Endothelial cell of umbilical vein (primary cell): ENCODE data around the gene SLC46A2. TPM values are rescaled to one million over a fixed set of nuclear protein-coding genes. Genes with fewer than 3 reads are reported as not detected.

Source experiments
- BruUV-seq: library from RNA; stranded (reverse); fragments of 400-500 nt; replicated peaks from 2 replicates; lab custom pipeline; 2021; lab: Mats Ljungman, UMichigan
- CTCF ChIA-PET: fragments of 300-600, 350-600 bp; sonication (Branson Sonifier 250); formaldehyde crosslinking; loops from one replicate; lab custom pipeline; 2021; ENCODE audit warnings: antibody characterized with exemption, inconsistent platforms; lab: Charles Lee
- POLR2A ChIA-PET: fragments of 300-600, 350-600 bp; sonication (Branson Sonifier 250); formaldehyde crosslinking; loops from one replicate; lab custom pipeline; 2021; ENCODE audit warnings: antibody characterized with exemption, inconsistent platforms; lab: Charles Lee
- DNase-seq: peaks from one replicate; pipeline ENCODE4 v3.0.0-alpha.2; 2011; ENCODE audit warnings: low read depth, low spot score
- FAIRE-seq: peaks from 2 replicates; lab custom pipeline; 2011; peaks lifted over from hg19 to GRCh38; lab: Jason Lieb, UNC
- H2AFZ ChIP-seq: 2 replicates; pipeline ENCODE4 v1.6.0; 2012; ENCODE audit warnings: low read depth, low read length, control low read depth, inconsistent platforms
- H3K27ac ChIP-seq: 2 replicates; pipeline ENCODE4 v1.5.1; 2011; ENCODE audit warnings: low read depth, mild to moderate bottlenecking, control low read depth, low read length, moderate library complexity; ENCODE audit not compliant: insufficient read depth
- H3K27me3 ChIP-seq, 2 experiments: 2 replicates each; pipeline versions ENCODE4 v1.6.0 to v1.6.1; 2011; ENCODE audit warnings: low read length in 2 of 2, mixed read lengths in 1 of 2; ENCODE audit not compliant: control insufficient read depth in 2 of 2, insufficient read depth in 2 of 2
- H3K36me3 ChIP-seq, 2 experiments: 2 replicates in 1 of 2; 3 replicates in 1 of 2; pipeline ENCODE4 v1.5.1; 2011; ENCODE audit warnings: low read length in 2 of 2, mild to moderate bottlenecking in 1 of 2, moderate library complexity in 1 of 2; ENCODE audit not compliant: control insufficient read depth in 2 of 2, insufficient read depth in 2 of 2; ENCODE audit errors: extremely low read depth in 1 of 2
- H3K4me1 ChIP-seq: 3 replicates; pipeline ENCODE4 v1.5.1; 2011; ENCODE audit warnings: mild to moderate bottlenecking, low read length; ENCODE audit not compliant: control insufficient read depth, insufficient read depth; ENCODE audit errors: extremely low read depth
- H3K4me2 ChIP-seq: 2 replicates; pipeline ENCODE4 v1.6.1; 2011; ENCODE audit warnings: low read length, control low read depth, mixed read lengths; ENCODE audit not compliant: insufficient read depth
- H3K4me3 ChIP-seq, 3 experiments: fragments of 200-600 bp in 1 of 3; sonication (generic), shearing (Covaris generic) in 1 of 3; replicated peaks in 1 of 3; 2 replicates each; pipeline ENCODE4 v1.5.1; 2011 to 2016; ENCODE audit warnings: control low read depth in 3 of 3, low read length in 3 of 3, mild to moderate bottlenecking in 2 of 3, inconsistent platforms in 1 of 3, low read depth in 1 of 3, moderate library complexity in 1 of 3; ENCODE audit not compliant: insufficient read depth in 1 of 3
- H3K79me2 ChIP-seq: 2 replicates; pipeline ENCODE4 v1.6.0; 2012; ENCODE audit warnings: low read length, inconsistent platforms; ENCODE audit not compliant: control insufficient read depth, insufficient read depth
- H3K9ac ChIP-seq: replicated peaks from 2 replicates; pipeline ENCODE3; 2011; ENCODE audit warnings: low read length, control low read depth; ENCODE audit not compliant: insufficient read depth; ENCODE audit errors: extremely low read depth
- H3K9me1 ChIP-seq: replicated peaks from 3 replicates; pipeline ENCODE4 v1.6.0; 2011; ENCODE audit warnings: mild to moderate bottlenecking, low read length; ENCODE audit not compliant: control insufficient read depth, insufficient read depth; ENCODE audit errors: extremely low read depth
- H3K9me3 ChIP-seq: replicated peaks from 2 replicates; pipeline ENCODE4 v1.5.1; 2012; ENCODE audit warnings: low read length, inconsistent platforms; ENCODE audit not compliant: control insufficient read depth, insufficient read depth
- H4K20me1 ChIP-seq: replicated peaks from 2 replicates; pipeline ENCODE3; 2011; ENCODE audit warnings: mild to moderate bottlenecking, low read length; ENCODE audit not compliant: control insufficient read depth, insufficient read depth; ENCODE audit errors: extremely low read depth
- EZH2 ChIP-seq: IDR thresholded peaks from 2 replicates; pipeline ENCODE4 v1.6.1; 2012; ENCODE audit warnings: borderline replicate concordance, low read depth, mild to moderate bottlenecking, moderate library complexity, low read length, inconsistent platforms; ENCODE audit not compliant: severe bottlenecking
- FOS ChIP-seq: IDR thresholded peaks from 2 replicates; pipeline ENCODE4 v1.6.1; 2011; ENCODE audit warnings: mild to moderate bottlenecking, low read length, moderate library complexity, borderline replicate concordance; ENCODE audit not compliant: insufficient read depth
- GATA2 ChIP-seq: IDR thresholded peaks from 2 replicates; pipeline ENCODE4 v1.7.0; 2011; ENCODE audit warnings: low read depth, mild to moderate bottlenecking, moderate library complexity, mixed read lengths, low read length; ENCODE audit not compliant: insufficient read length, insufficient read depth
- JUN ChIP-seq: IDR thresholded peaks from 2 replicates; pipeline ENCODE4 v1.6.1; 2011; ENCODE audit warnings: borderline replicate concordance, low read depth; ENCODE audit not compliant: insufficient read length, insufficient read depth
- MYC ChIP-seq: IDR thresholded peaks from one replicate; pipeline ENCODE4 v1.6.1; 2011; ENCODE audit warnings: mild to moderate bottlenecking, low read depth, low read length
- POLR2A ChIP-seq: IDR thresholded peaks from 2 replicates; pipeline ENCODE4 v1.6.1; 2012; ENCODE audit warnings: low read depth, mild to moderate bottlenecking, control low read depth, low read length
- POLR2AphosphoS5 ChIP-seq: IDR thresholded peaks from 2 replicates; pipeline ENCODE4 v1.6.1; 2012; ENCODE audit warnings: low read depth, mild to moderate bottlenecking, control low read depth, low read length, moderate library complexity; ENCODE audit not compliant: insufficient read depth
- dilution Hi-C: fragments of 300-500 bp; cut with MboI; formaldehyde crosslinking; loops from one replicate; pipeline ENCODE4 v1.15.0; 2019; ENCODE audit warnings: low sequenced_read_pairs; ENCODE audit not compliant: extremely low pct_ligation_motif_present
- intact Hi-C: fragments of 100-400 bp; cut with micrococcal nuclease; formaldehyde crosslinking; loops from one replicate; pipeline ENCODE4 v1.10.0; 2022
- polyA plus RNA-seq, 4 experiments: library from polyadenylated mRNA; depleted of rRNA in 3 of 4; stranded (reverse) in 3 of 4; unstranded in 1 of 4; fragments of >200 nt; gene quantifications; 2 replicates each; pipeline versions ENCODE4 v1.2.1 to v1.2.3, GENCODE V29; 2011 to 2012; ENCODE audit warnings: missing spikeins in 1 of 4
- total RNA-seq: library from RNA; stranded (reverse); gene quantifications from 2 replicates; pipeline ENCODE4 v1.2.3, GENCODE V29; 2021
- TF ChIP-seq, protein P1 (sequence below): IDR thresholded peaks from 2 replicates; pipeline ENCODE4 v1.6.1; 2011; ENCODE audit not compliant: insufficient read depth, insufficient read length
- TF ChIP-seq, protein P2 (sequence below), 2 donors: IDR thresholded peaks; 1 replicate in 1 of 2; 2 replicates in 1 of 2; pipeline ENCODE4 v1.5.1; 2011; ENCODE audit warnings: low read length in 2 of 2, mild to moderate bottlenecking in 2 of 2, moderate library complexity in 2 of 2, control low read depth in 1 of 2, inconsistent platforms in 1 of 2, low read depth in 1 of 2; ENCODE audit not compliant: insufficient read depth in 1 of 2; ENCODE audit errors: extremely low read depth in 1 of 2

The SLC46A2 gene
- total and polyA plus RNA-seq, 2 donors (not counting 3 experiments of a cell fraction or from before 2014, with no cell fraction given) = not detected

DNA sequence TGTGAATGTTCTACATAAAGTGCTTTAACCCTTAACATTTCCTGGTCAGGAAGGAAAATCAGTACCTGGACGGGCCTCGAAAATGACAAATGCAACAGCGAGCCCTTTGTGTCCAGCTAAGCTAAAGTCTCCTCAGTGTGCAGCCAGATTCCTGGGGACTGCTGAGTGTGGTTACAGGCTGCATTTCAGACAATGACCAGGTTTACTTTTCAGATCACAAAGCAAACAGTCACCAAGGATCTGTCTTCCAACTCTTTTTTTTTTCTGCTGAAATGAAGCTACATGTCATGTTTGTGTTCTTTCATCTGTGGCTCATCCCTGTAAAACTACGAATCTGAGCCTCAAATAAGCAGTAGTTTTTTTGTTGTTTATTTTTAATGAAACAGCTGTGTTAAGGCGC lies 20.8 kb downstream of the SLC46A2 start:
- no peaks in the 10 kb centered on the region for H3K9me1 ChIP-seq
- H2AFZ ChIP-seq = no peak overlapping the region
- ChIA-PET CTCF (interaction anchor here (0.7 to 1.4 kb wide), 5 partner anchors 12 to 1212 kb away, joined by 3 to 4 read pairs (median 4); no protein-coding TSS in a partner anchor), POLR2A (no interaction called here)
- no peaks in the 10 kb centered on the region for H3K4me1 ChIP-seq
- H4K20me1 ChIP-seq = no peaks in the 10 kb centered on the region
- no peak for FAIRE-seq
- no peak overlapping the region for H3K4me2 ChIP-seq
- H3K27me3 ChIP-seq = no peaks in the 10 kb centered on the region
- intact Hi-C loops = no loop called here
- DNase-seq = no peak
- BruUV-seq = no TSS peak
- TF ChIP-seq GATA2 = no peak
- TF ChIP-seq MYC = no peak
- no peak for TF ChIP-seq EZH2
- TF ChIP-seq, protein P1, sequence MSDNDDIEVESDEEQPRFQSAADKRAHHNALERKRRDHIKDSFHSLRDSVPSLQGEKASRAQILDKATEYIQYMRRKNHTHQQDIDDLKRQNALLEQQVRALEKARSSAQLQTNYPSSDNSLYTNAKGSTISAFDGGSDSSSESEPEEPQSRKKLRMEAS = no peak
- TF ChIP-seq FOS = no peak
- TF ChIP-seq, protein P2, sequence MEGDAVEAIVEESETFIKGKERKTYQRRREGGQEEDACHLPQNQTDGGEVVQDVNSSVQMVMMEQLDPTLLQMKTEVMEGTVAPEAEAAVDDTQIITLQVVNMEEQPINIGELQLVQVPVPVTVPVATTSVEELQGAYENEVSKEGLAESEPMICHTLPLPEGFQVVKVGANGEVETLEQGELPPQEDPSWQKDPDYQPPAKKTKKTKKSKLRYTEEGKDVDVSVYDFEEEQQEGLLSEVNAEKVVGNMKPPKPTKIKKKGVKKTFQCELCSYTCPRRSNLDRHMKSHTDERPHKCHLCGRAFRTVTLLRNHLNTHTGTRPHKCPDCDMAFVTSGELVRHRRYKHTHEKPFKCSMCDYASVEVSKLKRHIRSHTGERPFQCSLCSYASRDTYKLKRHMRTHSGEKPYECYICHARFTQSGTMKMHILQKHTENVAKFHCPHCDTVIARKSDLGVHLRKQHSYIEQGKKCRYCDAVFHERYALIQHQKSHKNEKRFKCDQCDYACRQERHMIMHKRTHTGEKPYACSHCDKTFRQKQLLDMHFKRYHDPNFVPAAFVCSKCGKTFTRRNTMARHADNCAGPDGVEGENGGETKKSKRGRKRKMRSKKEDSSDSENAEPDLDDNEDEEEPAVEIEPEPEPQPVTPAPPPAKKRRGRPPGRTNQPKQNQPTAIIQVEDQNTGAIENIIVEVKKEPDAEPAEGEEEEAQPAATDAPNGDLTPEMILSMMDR (IDR thresholded peaks at IDR 0.05; ENCODE audit: extremely low read depth in 1 of 2, insufficient read depth in 1 of 2, low read depth in 1 of 2, low read length in 2 of 2) = no peak
- TF ChIP-seq JUN = no peak
- no peak for TF ChIP-seq POLR2A
- TF ChIP-seq POLR2AphosphoS5 = no peak
- no peaks in the 10 kb centered on the region for H3K9me3 ChIP-seq
- dilution Hi-C loops = no loop called here
- no peak overlapping the region for H3K4me3 ChIP-seq
- no peaks in the 10 kb centered on the region for H3K79me2 ChIP-seq
- H3K36me3 ChIP-seq = no peaks in the 10 kb centered on the region
- no peak overlapping the region for H3K9ac ChIP-seq
- H3K27ac ChIP-seq = no peak overlapping the region
